ENCODE measurements around the gene KCTD2.
"Not testable (repeated sequence)": the region's sequence is repeated elsewhere in the genome, so short reads cannot be mapped to it uniquely, and the experiment has no call there.

The KCTD2 gene

GRCh38 chr17:75019710-75020109 is 27.3 kb upstream of the KCTD2 start:
- in situ Hi-C loops (cut with HindIII; ENCODE audit: low sequenced_read_pairs): no loop called here
- DNase-seq (ENCODE audit: low read depth): no peak
- TF ChIP-seq CTCF (IDR thresholded peaks at IDR 0.05; ENCODE audit: low read depth, low read length, missing control alignments): no peak

GRCh38 chr17:75020331-75021110 is 26.5 kb upstream of the KCTD2 start:
- H3K4me3 ChIP-seq (ENCODE audit: low read depth, low read length): no peak overlapping the region
- in situ Hi-C loops (cut with HindIII; ENCODE audit: low sequenced_read_pairs): no loop called here
- DNase-seq (ENCODE audit: low read depth): no peak
- no peak for TF ChIP-seq CTCF (IDR thresholded peaks at IDR 0.05; ENCODE audit: low read depth, low read length, missing control alignments)

More at GRCh38 chr17:75019710-75020109, 27.3 kb upstream of the KCTD2 start:
- H3K4me3 ChIP-seq (ENCODE audit: low read depth, low read length): no peak overlapping the region

- H3K4me3 ChIP-seq (ENCODE audit: low read depth, low read length): no peak overlapping the region
- no peak for TF ChIP-seq CTCF (IDR thresholded peaks at IDR 0.05; ENCODE audit: low read depth, low read length, missing control alignments)
- no peak for DNase-seq (ENCODE audit: low read depth)
- in situ Hi-C loops (cut with HindIII; ENCODE audit: low sequenced_read_pairs): no loop called here
Observed at GRCh38 chr17:75024686-75025397, 22.2 kb upstream of the KCTD2 start.

GRCh38 chr17:75025398-75025734 is 21.7 kb upstream of the KCTD2 start:
- in situ Hi-C loops (cut with HindIII; ENCODE audit: low sequenced_read_pairs); H3K4me3 ChIP-seq (ENCODE audit: low read depth, low read length); DNase-seq (ENCODE audit: low read depth): not testable (repeated sequence)

DNA sequence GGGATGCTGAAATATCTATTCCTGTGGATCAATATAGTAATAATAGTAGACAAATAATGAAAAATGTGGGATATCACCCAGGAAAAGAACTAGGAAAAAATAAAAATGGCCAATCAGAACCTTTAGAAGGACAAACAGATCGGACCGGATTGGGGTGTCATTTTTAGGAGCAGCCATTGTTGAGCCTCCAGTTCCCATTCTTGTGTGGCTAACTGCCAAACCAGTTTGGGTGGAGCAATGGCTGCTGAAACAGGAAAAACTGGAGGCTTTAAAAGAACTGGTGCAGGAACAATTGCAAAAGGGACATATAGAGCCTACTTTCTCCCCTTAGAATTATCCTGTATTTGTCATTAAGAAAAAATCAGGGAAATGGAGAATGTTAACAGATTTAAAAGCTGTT is 20.4 kb upstream of the KCTD2 start:
- H3K4me3 ChIP-seq (ENCODE audit: low read depth, low read length); DNase-seq (ENCODE audit: low read depth); in situ Hi-C loops (cut with HindIII; ENCODE audit: low sequenced_read_pairs): not testable (repeated sequence)

DNA sequence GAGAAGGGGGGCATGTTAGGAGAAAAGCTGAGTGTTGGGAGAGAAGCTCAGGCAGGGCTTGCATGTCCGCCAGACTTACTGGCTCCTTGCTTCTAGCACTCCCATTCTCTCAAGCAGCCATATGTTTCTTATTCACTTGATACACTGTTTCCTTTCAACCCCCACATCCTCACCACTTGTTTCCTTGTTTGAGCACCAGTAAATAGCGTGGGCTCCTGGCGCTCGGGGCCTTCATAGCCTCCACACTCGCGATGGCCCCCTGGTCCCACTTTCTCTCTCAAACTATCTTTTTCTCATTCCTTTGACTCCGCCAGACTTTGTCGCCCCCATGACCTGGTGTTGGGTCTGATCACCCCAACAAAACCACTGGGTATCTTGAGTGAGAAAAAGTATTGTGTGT is 16.9 kb upstream of the KCTD2 start:
- no peak overlapping the region for H3K4me3 ChIP-seq (ENCODE audit: low read depth, low read length)
- DNase-seq (ENCODE audit: low read depth): no peak
- no peak for TF ChIP-seq CTCF (IDR thresholded peaks at IDR 0.05; ENCODE audit: low read depth, low read length, missing control alignments)
- in situ Hi-C loops (cut with HindIII; ENCODE audit: low sequenced_read_pairs): no loop called here

DNA sequence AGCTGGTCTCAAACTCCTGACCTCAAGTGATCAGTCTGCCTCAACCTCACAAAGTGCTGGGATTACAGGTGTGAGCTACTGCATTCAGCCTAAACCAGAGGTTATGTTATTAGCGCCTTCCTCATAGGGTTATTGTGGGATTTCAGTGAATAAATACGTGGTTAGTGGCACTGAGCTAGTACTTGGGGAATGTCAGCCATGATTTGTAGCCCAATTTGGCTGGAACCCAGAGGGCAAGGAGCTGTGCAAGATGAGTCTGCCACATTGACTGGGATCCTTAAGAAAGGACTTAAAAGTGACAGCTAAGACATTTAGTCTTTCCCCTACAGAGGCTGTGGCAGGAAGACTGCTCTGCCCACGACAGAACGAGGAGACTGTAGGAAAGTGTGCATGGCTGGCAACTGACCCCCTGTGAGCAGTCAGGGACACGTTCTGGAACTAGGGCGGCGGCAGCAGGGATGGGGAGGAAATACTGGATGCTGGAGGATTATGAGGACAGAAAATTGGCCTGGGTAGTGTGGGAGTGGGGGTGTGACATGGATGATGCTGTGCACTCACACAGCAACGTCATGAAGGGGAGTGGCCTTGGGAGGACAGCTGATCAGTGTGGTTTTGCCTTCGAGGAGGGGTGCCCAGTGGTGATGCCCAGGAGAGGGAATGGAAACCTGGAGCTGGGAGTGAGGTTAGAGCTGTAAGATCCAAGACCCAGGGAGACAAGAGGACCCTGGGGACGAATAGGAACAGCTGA is 14.9 kb upstream of the KCTD2 start:
- DNase-seq (ENCODE audit: low read depth): no peak
- in situ Hi-C loops (cut with HindIII; ENCODE audit: low sequenced_read_pairs): no loop called here
- peak overlapping the region; percentile 56 for H3K4me3 ChIP-seq (ENCODE audit: low read depth, low read length)

More for the DNA sequence above, 14.9 kb upstream of the KCTD2 start:
- no peak for TF ChIP-seq CTCF (IDR thresholded peaks at IDR 0.05; ENCODE audit: low read depth, low read length, missing control alignments)

All from astrocyte of the cerebellum (primary cell).